HCT116 (cell line): ENCODE measurements around the gene CHMP2A. TPM values are rescaled to one million over a fixed set of nuclear protein-coding genes. Genes with fewer than 3 reads are reported as not detected.

ENCODE experiments used
- ATAC-seq: fragments of 200-7000 bp; cut with Tn5 transposase; 2 replicates; pipeline ENCODE4 v1.9.1; 2020; ENCODE audit warnings: mild to moderate bottlenecking, moderate library complexity
- BruUV-seq: library from RNA; stranded (reverse); fragments of 400-500 nt; replicated peaks from 2 replicates; lab custom pipeline; 2021; lab: Mats Ljungman, UMichigan
- CTCF ChIA-PET: fragments of 300-600 bp; sonication (Branson Sonifier 250); formaldehyde crosslinking; loops from one replicate; lab custom pipeline; 2021; ENCODE audit warnings: antibody characterized with exemption; lab: Charles Lee
- POLR2A ChIA-PET: fragments of 300-600, 350-600 bp; sonication (Branson Sonifier 250); formaldehyde crosslinking; loops from one replicate; lab custom pipeline; 2021; ENCODE audit warnings: antibody characterized with exemption; lab: Charles Lee
- RAD21 ChIA-PET, 2 experiments: fragments of 300-600 bp; sonication (Branson Sonifier 250); formaldehyde crosslinking; loops; one replicate each; lab custom pipeline; 2023; ENCODE audit warnings: low total read pairs in 2 of 2; ENCODE audit not compliant: uncharacterized antibody in 2 of 2, unreplicated experiment in 2 of 2, low non-redundant PET in 1 of 2; lab: Charles Lee
- DNase-seq: peaks from one replicate; pipeline ENCODE4 v3.0.0-alpha.2; 2010; ENCODE audit warnings: low read depth, low spot score
- H2AFZ ChIP-seq: fragments of 200-600 bp; shearing (Covaris generic), sonication (generic); 2 replicates; pipeline ENCODE4 v1.6.1; 2017; ENCODE audit warnings: low read depth, mixed run types, mixed read lengths, antibody characterized with exemption, low read length; ENCODE audit not compliant: poor library complexity, severe bottlenecking
- H3K27ac ChIP-seq: 2 replicates; pipeline ENCODE4 v1.5.1; 2012; ENCODE audit warnings: low read depth, low read length
- H3K27me3 ChIP-seq: fragments of 200-600 bp; sonication (generic); 2 replicates; pipeline ENCODE4 v1.6.1; 2016; ENCODE audit warnings: mixed run types, low read length, mixed read lengths; ENCODE audit not compliant: insufficient read depth
- H3K36me3 ChIP-seq, 2 experiments: fragments of 200-500 bp in 1 of 2; fragments of 200-600 bp in 1 of 2; sonication (Bioruptor generic) in 1 of 2; sonication (generic) in 1 of 2; 2 replicates each; pipeline versions ENCODE4 v1.5.1 to v1.6.1; 2014 to 2016; ENCODE audit warnings: low read length in 2 of 2, inconsistent platforms in 1 of 2, mixed read lengths in 1 of 2, mixed run types in 1 of 2; ENCODE audit not compliant: insufficient read depth in 2 of 2, control insufficient read depth in 1 of 2
- H3K4me1 ChIP-seq, 2 experiments: fragments of 200-600 bp in 1 of 2; sonication (generic) in 1 of 2; 2 replicates each; pipeline versions ENCODE4 v1.5.1 to v1.6.1; 2012 to 2017; ENCODE audit warnings: low read length in 2 of 2, inconsistent platforms in 1 of 2, mild to moderate bottlenecking in 1 of 2, mixed read lengths in 1 of 2, mixed run types in 1 of 2, moderate library complexity in 1 of 2; ENCODE audit not compliant: insufficient read depth in 2 of 2, control insufficient read depth in 1 of 2
- H3K4me2 ChIP-seq: fragments of 200-600 bp; sonication (generic); 2 replicates; pipeline ENCODE4 v1.6.1; 2017; ENCODE audit warnings: mixed run types, low read length, mixed read lengths
- H3K4me3 ChIP-seq, 2 experiments: fragments of 200-600 bp in 1 of 2; sonication (generic) in 1 of 2; replicated peaks in 1 of 2; 2 replicates each; pipeline ENCODE4 v1.5.1; 2011 to 2016; ENCODE audit warnings: low read length in 2 of 2, control low read depth in 1 of 2, low read depth in 1 of 2, mild to moderate bottlenecking in 1 of 2, mixed read lengths in 1 of 2, mixed run types in 1 of 2
- H3K79me2 ChIP-seq: fragments of 200-600 bp; sonication (generic); 2 replicates; pipeline ENCODE4 v1.6.1; 2017; ENCODE audit warnings: mild to moderate bottlenecking, mixed run types, low read length, moderate library complexity, mixed read lengths; ENCODE audit not compliant: insufficient read depth
- H3K9ac ChIP-seq: fragments of 200-600 bp; sonication (generic); 2 replicates; pipeline ENCODE4 v1.6.1; 2016; ENCODE audit warnings: low read length, mixed read lengths
- H3K9me2 ChIP-seq: fragments of 200-600 bp; sonication (generic), shearing (Covaris generic); 2 replicates; pipeline ENCODE4 v1.6.1; 2017; ENCODE audit warnings: mixed run types, mild to moderate bottlenecking, moderate library complexity; ENCODE audit not compliant: insufficient read depth
- H3K9me3 ChIP-seq, 2 experiments: fragments of 200-500 bp in 1 of 2; fragments of 200-600 bp in 1 of 2; sonication (Bioruptor generic) in 1 of 2; sonication (generic) in 1 of 2; 2 replicates each; pipeline ENCODE4 v1.6.1; 2014 to 2017; ENCODE audit warnings: low read length in 2 of 2, mixed read lengths in 2 of 2, inconsistent platforms in 1 of 2, low read depth in 1 of 2, mild to moderate bottlenecking in 1 of 2, mixed run types in 1 of 2, moderate library complexity in 1 of 2; ENCODE audit not compliant: control insufficient read depth in 1 of 2, insufficient read depth in 1 of 2
- H4K20me1 ChIP-seq: fragments of 200-600 bp; sonication (generic), shearing (Covaris generic); 2 replicates; pipeline ENCODE4 v1.6.1; 2017; ENCODE audit warnings: mixed run types, mild to moderate bottlenecking, moderate library complexity; ENCODE audit not compliant: insufficient read depth
- ATF3 ChIP-seq: IDR thresholded peaks from 2 replicates; pipeline ENCODE4 v1.6.1; 2012
- CEBPB ChIP-seq: IDR thresholded peaks from 2 replicates; pipeline ENCODE4 v1.6.1; 2012; ENCODE audit warnings: low read depth
- CTCF ChIP-seq, 3 experiments: fragments of 200-600 bp in 1 of 3; sonication (generic) in 1 of 3; IDR thresholded peaks in 2 of 3; conservative IDR thresholded peaks in 1 of 3; 2 replicates each; pipeline ENCODE4 v1.5.1; 2012 to 2017; ENCODE audit warnings: low read depth in 2 of 3, low read length in 2 of 3, antibody characterized with exemption in 1 of 3, borderline replicate concordance in 1 of 3, control low read depth in 1 of 3, mild to moderate bottlenecking in 1 of 3, mixed read lengths in 1 of 3, mixed run types in 1 of 3, moderate library complexity in 1 of 3; ENCODE audit not compliant: insufficient read depth in 1 of 3
- EGR1 ChIP-seq: IDR thresholded peaks from 2 replicates; pipeline ENCODE4 v1.6.1; 2012; ENCODE audit warnings: low read depth
- ELF1 ChIP-seq: IDR thresholded peaks from 2 replicates; pipeline ENCODE4 v1.6.1; 2012; ENCODE audit warnings: low read depth, borderline replicate concordance
- EZH2phosphoT487 ChIP-seq: fragments of 200-600 bp; IDR thresholded peaks from 2 replicates; pipeline ENCODE4 v1.6.1; 2018; ENCODE audit warnings: antibody characterized with exemption, borderline replicate concordance
- FOSL1 ChIP-seq: IDR thresholded peaks from 2 replicates; pipeline ENCODE4 v1.6.1; 2012; ENCODE audit warnings: low read depth
- JUND ChIP-seq: IDR thresholded peaks from 2 replicates; pipeline ENCODE4 v1.6.1; 2012
- MAX ChIP-seq: IDR thresholded peaks from 2 replicates; pipeline ENCODE4 v1.6.1; 2012
- POLR2A ChIP-seq: IDR thresholded peaks from 2 replicates; pipeline ENCODE4 v1.7.0; 2011; ENCODE audit warnings: borderline replicate concordance; ENCODE audit not compliant: insufficient read depth, insufficient read length; ENCODE audit errors: extremely low read depth
- SIN3A ChIP-seq: IDR thresholded peaks from 2 replicates; pipeline ENCODE4 v1.6.1; 2012; ENCODE audit warnings: low read depth
- YY1 ChIP-seq: IDR thresholded peaks from 2 replicates; pipeline ENCODE4 v1.6.1; 2011; ENCODE audit warnings: low read length, low read depth, moderate library complexity, mild to moderate bottlenecking; ENCODE audit not compliant: insufficient replicate concordance; ENCODE audit errors: extremely low read depth
- ZBTB33 ChIP-seq: IDR thresholded peaks from 2 replicates; pipeline ENCODE4 v1.6.1; 2011; ENCODE audit warnings: mild to moderate bottlenecking, low read length, moderate library complexity; ENCODE audit not compliant: insufficient replicate concordance; ENCODE audit errors: extremely low read depth
- ZNF274 ChIP-seq: fragments of 200-500 bp; sonication (Bioruptor generic); IDR thresholded peaks from 2 replicates; pipeline ENCODE4 v1.6.1; 2014; ENCODE audit warnings: mild to moderate bottlenecking, low read depth, low read length, inconsistent platforms
- intact Hi-C: fragments of 100-400 bp; cut with micrococcal nuclease; formaldehyde crosslinking; loops from 2 replicates; pipeline ENCODE4 v1.10.0; 2022
- total RNA-seq: library from RNA; stranded (reverse); gene quantifications from one replicate; pipeline ENCODE4 v1.2.1, GENCODE V29; 2021; ENCODE audit not compliant: unreplicated experiment

Gene CHMP2A
- total RNA-seq, 1 experiment from 2014 or later: 125 TPM

GRCh38 chr19:58562122-58563033 is 7.5 kb upstream of the CHMP2A start:
- no peaks in the 10 kb centered on the region for H3K9me3 ChIP-seq
- no peak overlapping the region for H3K9ac ChIP-seq
- no peaks in the 10 kb centered on the region for H3K27me3 ChIP-seq
- peaks cover 28% of the 10 kb centered on the region for H3K79me2 ChIP-seq
- no peak overlapping the region for H3K4me2 ChIP-seq
- ChIA-PET RAD21 (no interaction called here), CTCF (no interaction called here), POLR2A (no interaction called here)
- H3K4me3 ChIP-seq: no peak overlapping the region
- H4K20me1 ChIP-seq: no peaks in the 10 kb centered on the region
- BruUV-seq: no TSS peak
- 0 out of 2 replicates have a peak overlapping the region, but pooled peaks have one; percentile 4 for H3K27ac ChIP-seq
- intact Hi-C loops: no loop called here
- no peak overlapping the region for H2AFZ ChIP-seq
- peaks cover 0 to 2% of the 10 kb centered on the region in 2 experiments; a peak in 1 of 4 replicates for H3K36me3 ChIP-seq
- TF ChIP-seq YY1: no peak
- TF ChIP-seq POLR2A: no peak
- no peak for TF ChIP-seq ZNF274
- no peak for TF ChIP-seq ZBTB33
- TF ChIP-seq ELF1: no peak
- no peak for TF ChIP-seq ATF3
- TF ChIP-seq EZH2phosphoT487: no peak
- no peak for TF ChIP-seq MAX
- TF ChIP-seq CEBPB: no peak
- no peak for TF ChIP-seq JUND
- TF ChIP-seq SIN3A: no peak
- no peak for TF ChIP-seq CTCF (IDR thresholded peaks at IDR 0.05 in 2 of 3, conservative IDR thresholded peaks at IDR 0.05 in 1 of 3; ENCODE audit: borderline replicate concordance in 1 of 3, insufficient read depth in 1 of 3, low read depth in 2 of 3, low read length in 2 of 3)
- TF ChIP-seq FOSL1: no peak
- no peak for TF ChIP-seq EGR1
- DNase-seq: no peak
- H3K9me2 ChIP-seq: no peaks in the 10 kb centered on the region
- H3K4me1 ChIP-seq: peaks cover 6 to 18% of the 10 kb centered on the region in 2 experiments
- no peak for ATAC-seq
